H1 (cell line): ENCODE results near the gene CUX1. TPM values are rescaled to one million over a fixed set of nuclear protein-coding genes. Genes with fewer than 3 reads are reported as not detected.

Source experiments
- CTCF ChIA-PET: fragments of 300-600 bp; sonication (Branson Sonifier 250); formaldehyde crosslinking; loops from one replicate; lab custom pipeline; 2021; ENCODE audit not compliant: partially characterized antibody; lab: Charles Lee
- POLR2A ChIA-PET: fragments of 300-600 bp; sonication (Branson Sonifier 250); formaldehyde crosslinking; loops from one replicate; lab custom pipeline; 2021; ENCODE audit warnings: inconsistent platforms; ENCODE audit not compliant: partially characterized antibody; lab: Charles Lee
- DNase-seq, 2 experiments: peaks; one replicate each; pipeline versions ENCODE4 v3.0.0 to v3.0.0-alpha.2; 2010 to 2022; ENCODE audit warnings: low spot score in 2 of 2, low read depth in 1 of 2, mixed read lengths in 1 of 2
- FAIRE-seq: peaks from 2 replicates; lab custom pipeline; 2011; peaks lifted over from hg19 to GRCh38; lab: Jason Lieb, UNC
- H2AFZ ChIP-seq: 2 replicates; pipeline ENCODE4 v1.8.1; 2012; ENCODE audit warnings: low read length, inconsistent platforms
- H2AK5ac ChIP-seq: 2 replicates; pipeline ENCODE4 v1.6.1; 2013; ENCODE audit warnings: low read depth, low read length
- H2BK120ac ChIP-seq: replicated peaks from 2 replicates; pipeline ENCODE3; 2013; ENCODE audit warnings: low read depth, low read length, inconsistent platforms
- H2BK12ac ChIP-seq: 2 replicates; pipeline ENCODE4 v1.6.1; 2013; ENCODE audit warnings: low read depth, low read length
- H2BK15ac ChIP-seq: 2 replicates; pipeline ENCODE4 v1.6.1; 2013; ENCODE audit warnings: low read length
- H2BK20ac ChIP-seq: 2 replicates; pipeline ENCODE4 v1.6.1; 2013; ENCODE audit warnings: low read length
- H2BK5ac ChIP-seq: 2 replicates; pipeline ENCODE4 v1.6.1; 2013; ENCODE audit warnings: low read depth, low read length
- H3K14ac ChIP-seq: 2 replicates; pipeline ENCODE4 v1.6.1; 2013; ENCODE audit warnings: inconsistent platforms; ENCODE audit not compliant: insufficient read length
- H3K18ac ChIP-seq: 2 replicates; pipeline ENCODE4 v1.6.1; 2013; ENCODE audit warnings: low read length; ENCODE audit errors: extremely low read depth
- H3K23ac ChIP-seq: 2 replicates; pipeline ENCODE4 v1.6.1; 2013; ENCODE audit warnings: inconsistent platforms; ENCODE audit not compliant: insufficient read length
- H3K23me2 ChIP-seq: 2 replicates; pipeline ENCODE4 v1.6.1; 2013; ENCODE audit warnings: low read depth, low read length
- H3K27ac ChIP-seq: 2 replicates; pipeline ENCODE4 v1.6.1; 2011; ENCODE audit warnings: low read depth, low read length, inconsistent platforms
- H3K27me3 ChIP-seq, 4 experiments: replicated peaks in 1 of 4; 1 replicate in 1 of 4; 2 replicates in 3 of 4; pipeline versions ENCODE4 v1.6.1 to v1.8.1; 2011 to 2013; ENCODE audit warnings: low read length in 3 of 4, mild to moderate bottlenecking in 3 of 4, inconsistent platforms in 2 of 4, mixed read lengths in 2 of 4, moderate library complexity in 1 of 4; ENCODE audit not compliant: control insufficient read depth in 3 of 4, insufficient read depth in 3 of 4; ENCODE audit errors: extremely low read depth in 1 of 4
- H3K36me3 ChIP-seq, 4 experiments: 2 replicates each; pipeline versions ENCODE4 v1.6.1 to v1.8.1; 2011 to 2013; ENCODE audit warnings: mild to moderate bottlenecking in 4 of 4, low read length in 3 of 4, moderate library complexity in 2 of 4, control low read depth in 1 of 4, inconsistent platforms in 1 of 4; ENCODE audit not compliant: insufficient read depth in 4 of 4, control insufficient read depth in 2 of 4
- H3K4ac ChIP-seq: replicated peaks from 2 replicates; pipeline ENCODE3; 2013; ENCODE audit warnings: low read length, low read depth, mixed read lengths, inconsistent platforms; ENCODE audit not compliant: insufficient read length
- H3K4me1 ChIP-seq, 4 experiments: replicated peaks in 1 of 4; 1 replicate in 1 of 4; 2 replicates in 3 of 4; pipeline versions ENCODE4 v1.6.1 to v1.8.1; 2011 to 2013; ENCODE audit warnings: low read length in 3 of 4, inconsistent platforms in 2 of 4, mixed read lengths in 1 of 4; ENCODE audit not compliant: insufficient read depth in 4 of 4, control insufficient read depth in 3 of 4
- H3K4me2 ChIP-seq, 2 experiments: 2 replicates each; pipeline versions ENCODE4 v1.6.1 to v1.8.1; 2011 to 2013; ENCODE audit warnings: low read depth in 2 of 2, low read length in 2 of 2, control low read depth in 1 of 2, inconsistent platforms in 1 of 2, mild to moderate bottlenecking in 1 of 2; ENCODE audit not compliant: insufficient read depth in 1 of 2
- H3K4me3 ChIP-seq, 4 experiments: fragments of 200-600, 300-600 bp in 1 of 4; sonication (generic), shearing (Covaris generic), sonication (Bioruptor Twin) in 1 of 4; 2 replicates each; pipeline versions ENCODE4 v1.5.1 to v1.8.1; 2011 to 2016; ENCODE audit warnings: low read length in 4 of 4, low read depth in 3 of 4, control low read depth in 2 of 4, inconsistent platforms in 2 of 4, mild to moderate bottlenecking in 2 of 4, mixed read lengths in 1 of 4, moderate library complexity in 1 of 4; ENCODE audit not compliant: insufficient read depth in 2 of 4; ENCODE audit errors: extremely low read depth in 1 of 4
- H3K56ac ChIP-seq: replicated peaks from 2 replicates; pipeline ENCODE3; 2013; ENCODE audit warnings: low read depth, mild to moderate bottlenecking, mixed read lengths, low read length, inconsistent platforms; ENCODE audit not compliant: insufficient read length
- H3K79me1 ChIP-seq: 2 replicates; pipeline ENCODE4 v1.6.1; 2013; ENCODE audit warnings: low read depth, low read length, control low read depth
- H3K79me2 ChIP-seq, 2 experiments: 2 replicates each; pipeline versions ENCODE4 v1.6.1 to v1.8.1; 2012 to 2013; ENCODE audit warnings: low read length in 2 of 2, mild to moderate bottlenecking in 2 of 2, inconsistent platforms in 1 of 2; ENCODE audit not compliant: insufficient read depth in 2 of 2, control insufficient read depth in 1 of 2
- H3K9ac ChIP-seq, 4 experiments: replicated peaks in 1 of 4; 1 replicate in 1 of 4; 2 replicates in 3 of 4; pipeline versions ENCODE4 v1.6.1 to v1.8.1; 2011 to 2013; ENCODE audit warnings: low read depth in 3 of 4, low read length in 3 of 4, control low read depth in 2 of 4, mild to moderate bottlenecking in 2 of 4, moderate library complexity in 2 of 4, inconsistent platforms in 1 of 4; ENCODE audit errors: extremely low read depth in 1 of 4
- H3K9me3 ChIP-seq, 2 experiments: 2 replicates each; pipeline versions ENCODE4 v1.6.1 to v1.8.1; 2012 to 2013; ENCODE audit warnings: mild to moderate bottlenecking in 2 of 2, moderate library complexity in 2 of 2, control low read depth in 1 of 2, inconsistent platforms in 1 of 2, low read depth in 1 of 2, low read length in 1 of 2, mixed read lengths in 1 of 2; ENCODE audit not compliant: insufficient read depth in 2 of 2
- H4K20me1 ChIP-seq, 2 experiments: replicated peaks in 1 of 2; 2 replicates each; pipeline versions ENCODE3 to v1.8.1; 2011 to 2013; ENCODE audit warnings: inconsistent platforms in 2 of 2, low read length in 2 of 2, mild to moderate bottlenecking in 1 of 2; ENCODE audit not compliant: insufficient read depth in 2 of 2, control insufficient read depth in 1 of 2
- H4K5ac ChIP-seq: 2 replicates; pipeline ENCODE4 v1.6.1; 2013; ENCODE audit warnings: low read length, low read depth, mixed read lengths, inconsistent platforms; ENCODE audit not compliant: insufficient read length
- H4K8ac ChIP-seq: 2 replicates; pipeline ENCODE4 v1.8.0; 2013; ENCODE audit warnings: mild to moderate bottlenecking, moderate library complexity, low read length, inconsistent platforms; ENCODE audit not compliant: insufficient read depth; ENCODE audit errors: extremely low read depth
- H4K91ac ChIP-seq: replicated peaks from 2 replicates; pipeline ENCODE3; 2013; ENCODE audit warnings: low read length, mixed read lengths, inconsistent platforms; ENCODE audit not compliant: insufficient read length
- CTBP2 ChIP-seq: IDR thresholded peaks from 2 replicates; pipeline ENCODE4 v1.7.0; 2011; ENCODE audit warnings: borderline replicate concordance, mild to moderate bottlenecking, moderate library complexity, mixed read lengths, low read length; ENCODE audit not compliant: insufficient read depth, insufficient read length
- EGR1 ChIP-seq: IDR thresholded peaks from 2 replicates; pipeline ENCODE4 v1.6.1; 2011; ENCODE audit warnings: low read depth, low read length, borderline replicate concordance
- GABPA ChIP-seq: IDR thresholded peaks from 2 replicates; pipeline ENCODE4 v1.6.1; 2011; ENCODE audit warnings: mild to moderate bottlenecking, low read length, moderate library complexity, borderline replicate concordance; ENCODE audit not compliant: insufficient read depth
- JUN ChIP-seq: IDR thresholded peaks from 2 replicates; pipeline ENCODE4 v1.6.1; 2011; ENCODE audit warnings: low read depth, mild to moderate bottlenecking, improper control_type of control experiment, low read length
- NANOG ChIP-seq: IDR thresholded peaks from 2 replicates; pipeline ENCODE4 v1.6.1; 2011; ENCODE audit warnings: low read length, low read depth, mild to moderate bottlenecking, inconsistent platforms; ENCODE audit not compliant: insufficient read depth, poor library complexity, severe bottlenecking
- NRF1 ChIP-seq: IDR thresholded peaks from 2 replicates; pipeline ENCODE4 v1.6.1; 2011; ENCODE audit warnings: mild to moderate bottlenecking, low read depth, low read length, improper control_type of control experiment
- SIN3A ChIP-seq, 2 experiments: IDR thresholded peaks in 1 of 2; conservative IDR thresholded peaks in 1 of 2; 2 replicates each; pipeline ENCODE4 v1.6.1; 2011 to 2012; ENCODE audit warnings: low read length in 2 of 2, improper control_type of control experiment in 1 of 2, low read depth in 1 of 2, mild to moderate bottlenecking in 1 of 2
- SRF ChIP-seq: IDR thresholded peaks from 2 replicates; pipeline ENCODE4 v1.6.1; 2011; ENCODE audit warnings: mild to moderate bottlenecking, low read depth, low read length, moderate library complexity
- TAF1 ChIP-seq: IDR thresholded peaks from 2 replicates; pipeline ENCODE4 v1.6.1; 2011; ENCODE audit warnings: mild to moderate bottlenecking, low read depth, low read length
- TEAD4 ChIP-seq: IDR thresholded peaks from 2 replicates; pipeline ENCODE4 v1.6.1; 2012; ENCODE audit warnings: low read depth, low read length, inconsistent platforms, mixed read lengths
- WGBS, 2 experiments: shearing (Covaris generic) in 1 of 2; methylation state at CpG; one replicate each; pipeline versions ENCODE4 v1.1.6 to v1.1.7; 2013 to 2015; ENCODE audit warnings: low lambda C conversion rate in 2 of 2, mixed read lengths in 2 of 2, inconsistent platforms in 1 of 2, low coverage in 1 of 2, missing lambda C conversion rate in 1 of 2; ENCODE audit not compliant: insufficient replicate concordance in 2 of 2, insufficient coverage in 1 of 2, insufficient read length in 1 of 2; ENCODE audit errors: extremely low coverage in 1 of 2, missing lambda C conversion rate in 1 of 2; 5-methylcytosine and 5-hydroxymethylcytosine counted together
- polyA plus RNA-seq, 7 experiments: library from polyadenylated mRNA; depleted of rRNA in 3 of 7; stranded (reverse) in 5 of 7; unstranded in 2 of 7; fragments of >200 nt in 5 of 7; fragments of 200-250 nt in 2 of 7; gene quantifications; 1 replicate in 5 of 7; 2 replicates in 1 of 7; 4 replicates in 1 of 7; pipeline versions ENCODE4 v1.2.1 to v1.2.3, GENCODE V29; 2011 to 2013; ENCODE audit warnings: missing spikeins in 2 of 7, mixed read lengths in 2 of 7
- total RNA-seq: library from RNA; stranded (reverse); fragmentation: NEBNext Ultra II Directional; extraction: Animal tissue kit (Norgen Biotek cat#: 25700); gene quantifications from 2 replicates; pipeline ENCODE4 v1.2.1, GENCODE V29; 2021

CUX1 gene
- total and polyA plus RNA-seq, 2 of the 8 experiments (the other 6 are each of a cell fraction or from before 2014, with no cell fraction given): 21.6 to 65.9 TPM

GRCh38 chr7:101885597-101885955 is 68.2 kb downstream of the CUX1 start:
- POLR2A ChIA-PET: interaction anchor here (0.7 to 0.9 kb wide), 4 partner anchors 9 to 128 kb away, joined by 3 read pairs; no protein-coding TSS in a partner anchor
- 88% methylated on average over 12 of the region's 12 CpGs; no CpG with 5 or more reads in 1 of the 2 experiments for WGBS, 2 experiments

More at GRCh38 chr7:101885597-101885955, 68.2 kb downstream of the CUX1 start:
- Histone ChIP-seq H4K91ac (no peak overlapping the region), H3K36me3 (no peaks in the 10 kb centered on the region), H3K9me3 (no peaks in the 10 kb centered on the region), H3K56ac (no peak overlapping the region), H3K79me2 (peaks cover 3 to 100% of the 10 kb centered on the region in 2 experiments; a peak in 3 of 4 replicates), H3K4me2 (no peak overlapping the region), H3K18ac (no peak overlapping the region), H2BK20ac (no peak overlapping the region), H3K4me3 (no peak overlapping the region), H2AK5ac (0 out of 2 replicates have a peak overlapping the region, but pooled peaks have one; percentile 39), H4K20me1 (peaks cover 16 to 22% of the 10 kb centered on the region in 2 experiments), H2BK12ac (no peak overlapping the region), H3K14ac (no peak overlapping the region), H3K27ac (no peak overlapping the region), H3K79me1 (peaks cover 25% of the 10 kb centered on the region), H3K27me3 (no peaks in the 10 kb centered on the region), H2BK15ac (no peak overlapping the region), H2BK120ac (no peak overlapping the region), H2BK5ac (no peak overlapping the region), H3K23ac (no peak overlapping the region), H4K8ac (peak overlapping the region; percentile 53; the same call in 1 of the 2 replicates), H3K4me1 (peaks cover 0 to 15% (median 8%) of the 10 kb centered on the region in 4 experiments; a peak in 5 of 7 replicates), H3K9ac (no peak overlapping the region), H3K4ac (no peak overlapping the region), H4K5ac (no peak overlapping the region), H3K23me2 (no peaks in the 10 kb centered on the region), H2AFZ (no peak overlapping the region)
- DNase-seq: no peak
- FAIRE-seq: no peak
- CTCF ChIA-PET: interaction anchor here (1.2 to 1.6 kb wide), 2 partner anchors 15 to 17 kb away, joined by 3 read pairs; no protein-coding TSS in a partner anchor
- TF ChIP-seq TAF1 (no peak), CTBP2 (no peak), NANOG (no peak), SRF (no peak), SIN3A (conservative IDR thresholded peaks at IDR 0.05 in 1 of 2, IDR thresholded peaks at IDR 0.05 in 1 of 2; ENCODE audit: low read depth in 1 of 2, low read length in 2 of 2) (no peak), EGR1 (no peak), TEAD4 (no peak), JUN (no peak), GABPA (no peak), NRF1 (no peak)
